ENCODE measurements around the gene RADIL. TPM values are rescaled to one million over a fixed set of nuclear protein-coding genes. Genes with fewer than 3 reads are reported as not detected.

RADIL gene
- total and polyA plus RNA-seq, 9 of the 15 experiments (the other 6 are each of a cell fraction or from before 2014, with no cell fraction given): 0.06 to 8.1 (median 1.9) TPM; not detected in 1

GRCh38 chr7:4781366-4782069, 102.0 kb downstream of the RADIL start:
- 0 out of 2 replicates have a peak, but pooled peaks cover 3% of the 10 kb centered on the region for H4K20me1 ChIP-seq (replicated peaks; ENCODE audit: control insufficient read depth, insufficient read depth, low read length)
- no peaks in the 10 kb centered on the region for H3K9me3 ChIP-seq (replicated peaks; ENCODE audit: control insufficient read depth, insufficient read depth, low read depth, low read length)
- intact Hi-C loops (cut with micrococcal nuclease): no loop called here
- FAIRE-seq: no peak
- no peaks in the 10 kb centered on the region for H3K27me3 ChIP-seq (ENCODE audit: control insufficient read depth in 2 of 2, insufficient read depth in 2 of 2, low read length in 2 of 2)
- ATAC-seq: no peak
- 90% methylated on average over 24 of the region's 27 CpGs for WGBS (ENCODE audit: insufficient coverage, low coverage, missing lambda C conversion rate)
- DNase-seq (ENCODE audit: extremely low read depth in 1 of 4, low spot score in 3 of 4): no peak
- H3K4me1 ChIP-seq (replicated peaks in 1 of 2; ENCODE audit: control insufficient read depth in 2 of 2, insufficient read depth in 2 of 2, low read length in 2 of 2): peaks cover 5 to 14% of the 10 kb centered on the region in 2 experiments; a peak in 3 of 5 replicates
- peaks cover 12% of the 10 kb centered on the region for H3K79me2 ChIP-seq (ENCODE audit: control insufficient read depth, insufficient read depth, low read length)
- ChIA-PET CTCF (ENCODE audit: low intra/inter-chr PET ratio) (no interaction called here), POLR2A (no interaction called here)
- no peak overlapping the region for H3K4me2 ChIP-seq (ENCODE audit: insufficient read depth, low read length)
- H3K4me3 ChIP-seq: no peak overlapping the region
- H3K9me1 ChIP-seq (ENCODE audit: control insufficient read depth, insufficient read depth, low read length): no peaks in the 10 kb centered on the region
- H3K9ac ChIP-seq (ENCODE audit: insufficient read depth in 1 of 2, low read depth in 2 of 2, low read length in 2 of 2): peak overlapping the region in 1 of 2 experiments; percentile 35; a peak in 1 of 4 replicates
- TF ChIP-seq RBFOX2 (IDR thresholded peaks at IDR 0.05; ENCODE audit: low read depth, low read length) (0 out of 2 replicates have a peak, but pooled peaks have one; percentile 31), HDAC3 (IDR thresholded peaks at IDR 0.05; ENCODE audit: borderline replicate concordance, partially characterized antibody) (no peak), ARHGAP35 (IDR thresholded peaks at IDR 0.05; ENCODE audit: partially characterized antibody) (no peak), SPI1 (IDR thresholded peaks at IDR 0.05; ENCODE audit: borderline replicate concordance, low read depth, low read length) (no peak)
- in situ Hi-C loops (cut with MboI): no loop called here
- peaks cover 51% of the 10 kb centered on the region; the same call in 2 of the 3 replicates for H3K36me3 ChIP-seq (ENCODE audit: control insufficient read depth, insufficient read depth, low read length)
- BruUV-seq (replicated peaks): no TSS peak
- no peak overlapping the region for H3K27ac ChIP-seq (ENCODE audit: extremely low read depth, low read depth, low read length)
- H2AFZ ChIP-seq (ENCODE audit: low read depth, low read length): no peak overlapping the region

GRCh38 chr7:4779118-4779517, 104.4 kb downstream of the RADIL start:
- Histone ChIP-seq H3K4me2 (ENCODE audit: insufficient read depth, low read length) (no peak overlapping the region), H3K36me3 (ENCODE audit: control insufficient read depth, insufficient read depth, low read length) (peaks cover 38% of the 10 kb centered on the region; the same call in 2 of the 3 replicates), H3K9ac (ENCODE audit: insufficient read depth in 1 of 2, low read depth in 2 of 2, low read length in 2 of 2) (no peak overlapping the region), H3K4me1 (replicated peaks in 1 of 2; ENCODE audit: control insufficient read depth in 2 of 2, insufficient read depth in 2 of 2, low read length in 2 of 2) (peaks cover 11 to 26% of the 10 kb centered on the region in 2 experiments), H3K9me3 (replicated peaks; ENCODE audit: control insufficient read depth, insufficient read depth, low read depth, low read length) (no peaks in the 10 kb centered on the region), H3K79me2 (ENCODE audit: control insufficient read depth, insufficient read depth, low read length) (peaks cover 23% of the 10 kb centered on the region), H2AFZ (ENCODE audit: low read depth, low read length) (no peak overlapping the region), H4K20me1 (replicated peaks; ENCODE audit: control insufficient read depth, insufficient read depth, low read length) (0 out of 2 replicates have a peak, but pooled peaks cover 3% of the 10 kb centered on the region), H3K27me3 (ENCODE audit: control insufficient read depth in 2 of 2, insufficient read depth in 2 of 2, low read length in 2 of 2) (no peaks in the 10 kb centered on the region), H3K27ac (ENCODE audit: extremely low read depth, low read depth, low read length) (no peak overlapping the region), H3K4me3 (no peak overlapping the region), H3K9me1 (ENCODE audit: control insufficient read depth, insufficient read depth, low read length) (no peaks in the 10 kb centered on the region)
- ChIA-PET CTCF (ENCODE audit: low intra/inter-chr PET ratio) (no interaction called here), POLR2A (no interaction called here)
- FAIRE-seq (no peak), DNase-seq (ENCODE audit: extremely low read depth in 1 of 4, low spot score in 3 of 4) (no peak), ATAC-seq (no peak)
- intact Hi-C loops (cut with micrococcal nuclease): no loop called here
- BruUV-seq (replicated peaks): no TSS peak
- in situ Hi-C loops (cut with MboI): no loop called here
- WGBS (ENCODE audit: insufficient coverage, low coverage, missing lambda C conversion rate): 90% methylated on average over 5 of the region's 5 CpGs
- TF ChIP-seq HEY1 (CRISPR knock-in tag; IDR thresholded peaks at IDR 0.05; ENCODE audit: borderline replicate concordance) (no peak), RUNX1 (IDR thresholded peaks at IDR 0.05; ENCODE audit: low read depth) (no peak), SETDB1 (IDR thresholded peaks at IDR 0.05; ENCODE audit: low read length) (no peak), ARID4B (CRISPR knock-in tag; IDR thresholded peaks at IDR 0.05) (no peak), TCFL5 (CRISPR knock-in tag; conservative IDR thresholded peaks at IDR 0.05) (no peak)
